Spinal cord (tissue), 10 donors: Measurements from ENCODE around the gene TRIM50. TPM values are rescaled to one million over a fixed set of nuclear protein-coding genes. Genes with fewer than 3 reads are reported as not detected.
"Not testable (repeated sequence)": the region's sequence is repeated elsewhere in the genome, so short reads cannot be mapped to it uniquely, and the experiment has no call there.

Experiments
- DNase-seq, 6 donors: peaks; one replicate each; pipeline versions ENCODE4 v3.0.0 to v3.0.0-alpha.2; 2013 to 2015; ENCODE audit warnings: low spot score in 6 of 6, low read depth in 4 of 6
- H3K27ac ChIP-seq: one replicate; pipeline ENCODE4 v1.5.1; 2013; ENCODE audit warnings: low read depth, low read length, control low read depth
- H3K27me3 ChIP-seq: one replicate; pipeline ENCODE4 v1.6.1; 2013; ENCODE audit warnings: low read length; ENCODE audit not compliant: control insufficient read depth, insufficient read depth
- H3K36me3 ChIP-seq: one replicate; pipeline ENCODE4 v1.6.1; 2013; ENCODE audit warnings: low read length; ENCODE audit not compliant: control insufficient read depth, insufficient read depth
- H3K4me1 ChIP-seq: one replicate; pipeline ENCODE4 v1.6.1; 2013; ENCODE audit warnings: low read length; ENCODE audit not compliant: control insufficient read depth, insufficient read depth
- H3K4me3 ChIP-seq: one replicate; pipeline ENCODE4 v1.5.1; 2013; ENCODE audit warnings: low read depth, low read length, control low read depth
- H3K9me3 ChIP-seq: one replicate; pipeline ENCODE4 v1.6.1; 2013; ENCODE audit warnings: low read length; ENCODE audit not compliant: control insufficient read depth, insufficient read depth
- WGBS: methylation state at CpG from one replicate; pipeline ENCODE4 v1.1.5; 2013; ENCODE audit warnings: missing lambda C conversion rate; ENCODE audit not compliant: insufficient coverage; 5-methylcytosine and 5-hydroxymethylcytosine counted together
- polyA plus RNA-seq, 2 donors: library from polyadenylated mRNA; unstranded; fragments of 120-200 nt; gene quantifications; one replicate each; pipeline ENCODE4 v1.2.1, GENCODE V29; 2013; ENCODE audit not compliant: insufficient read length in 2 of 2
- total RNA-seq, 2 donors: library from RNA; depleted of rRNA in 1 of 2; stranded (reverse); fragments of 120-200 nt in 1 of 2; fragments of >200 nt in 1 of 2; gene quantifications; one replicate each; pipeline versions ENCODE4 v1.2.3 to v1.2.4, GENCODE V29; 2013 to 2014
- donor health status: healthy.

The TRIM50 gene
- total and polyA plus RNA-seq, 4 donors: 0.16 to 0.92 (median 0.22) TPM; not detected in 1

DNA sequence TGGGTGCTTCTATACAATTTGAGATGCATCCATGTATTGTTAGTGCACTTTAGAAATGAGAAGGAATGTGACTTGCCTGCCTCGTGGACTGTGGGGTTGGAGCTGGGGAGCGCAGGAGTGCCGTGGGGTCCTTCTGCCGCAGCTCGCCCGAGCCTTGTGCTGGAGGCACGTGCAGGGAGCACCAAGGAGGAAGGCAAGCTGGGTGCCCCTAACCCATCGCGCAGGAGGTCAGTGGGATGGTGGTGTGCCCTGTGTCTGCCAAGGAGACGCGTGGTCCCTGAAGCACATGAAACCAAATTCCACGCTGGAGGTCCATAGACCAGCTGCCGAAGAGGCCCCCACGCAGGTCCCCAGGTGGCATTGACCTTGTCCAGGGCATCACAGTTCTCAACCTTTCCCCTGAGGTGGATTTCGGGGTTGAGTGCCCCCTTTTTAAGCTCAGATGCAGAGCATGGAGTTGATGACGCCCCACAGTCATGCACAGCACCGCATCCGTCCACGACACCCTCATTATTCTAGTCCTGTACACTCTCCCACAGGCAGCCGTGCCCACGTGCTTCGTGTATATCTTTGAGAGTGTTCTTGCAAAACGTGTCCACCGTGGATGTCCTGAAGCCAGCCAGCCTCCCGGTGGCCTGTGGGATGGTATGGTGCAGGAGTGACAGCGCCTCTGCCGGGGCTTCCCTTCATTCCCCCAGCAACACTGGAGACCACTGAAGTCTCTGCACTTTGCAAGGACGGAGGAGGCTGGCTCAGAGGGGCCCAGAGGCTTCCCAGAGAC, 35.5 kb upstream of the TRIM50 start:
- WGBS: 93% methylated on average over 19 of the region's 28 CpGs
- H3K4me1 ChIP-seq: peaks cover 28% of the 10 kb centered on the region
- DNase-seq: no peak
- H3K36me3 ChIP-seq: peaks cover 3% of the 10 kb centered on the region
- no peaks in the 10 kb centered on the region for H3K9me3 ChIP-seq
- no peak overlapping the region for H3K27ac ChIP-seq
- no peaks in the 10 kb centered on the region for H3K27me3 ChIP-seq
- H3K4me3 ChIP-seq: no peak overlapping the region

DNA sequence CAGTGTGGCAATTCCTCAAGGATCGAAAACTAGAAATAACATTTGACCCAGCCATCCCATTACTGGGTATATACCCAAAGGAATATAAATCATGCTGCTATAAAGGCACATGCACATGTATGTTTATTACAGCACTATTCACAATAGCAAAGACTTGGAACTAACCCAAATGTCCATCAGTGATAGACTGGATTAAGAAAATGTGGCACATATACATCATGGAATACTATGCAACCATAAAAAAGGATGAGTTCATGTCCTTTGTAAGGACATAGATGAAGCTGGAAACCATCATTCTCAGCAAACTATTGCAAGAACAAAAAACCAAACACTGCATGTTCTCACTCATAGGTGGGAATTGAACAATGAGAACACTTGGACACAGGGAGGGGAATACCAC, 32.7 kb upstream of the TRIM50 start:
- not testable (repeated sequence) for H3K9me3 ChIP-seq, H3K36me3 ChIP-seq, H3K27me3 ChIP-seq, DNase-seq, H3K4me3 ChIP-seq, H3K27ac ChIP-seq
- peaks cover 33% of the 10 kb centered on the region for H3K4me1 ChIP-seq
- WGBS: no CpG with 5 or more reads among the region's 1 CpG

DNA sequence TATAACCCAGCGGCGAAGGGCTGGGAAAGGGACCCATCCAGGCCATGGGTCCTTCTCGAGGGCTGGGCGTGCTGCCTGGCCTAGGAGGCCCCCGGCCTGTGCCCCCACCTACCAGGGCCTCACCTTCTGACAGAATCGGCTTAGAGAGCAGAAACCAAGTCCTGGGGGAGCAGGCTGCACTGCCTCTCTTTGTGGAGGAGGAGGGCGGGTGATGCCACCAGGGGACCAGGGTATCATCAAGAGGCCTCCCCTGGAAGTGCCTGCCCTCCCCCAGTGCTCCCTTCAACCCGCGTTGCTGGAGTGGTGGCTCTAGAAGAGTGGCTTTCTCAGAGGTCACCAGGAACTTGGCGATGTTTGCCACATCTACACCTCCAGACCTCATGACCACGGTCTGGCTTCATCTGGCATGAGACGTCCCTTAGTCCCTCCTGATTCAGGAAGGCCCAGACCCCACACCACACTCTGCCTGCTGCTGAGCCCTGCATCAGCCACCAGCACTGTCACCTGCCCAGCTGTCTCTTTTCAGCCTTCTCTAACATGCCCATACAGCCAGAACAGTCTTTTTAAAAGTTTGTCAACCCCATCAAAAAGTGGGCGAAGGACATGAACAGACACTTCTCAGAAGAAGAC, 32.0 kb upstream of the TRIM50 start:
- H3K36me3 ChIP-seq: peaks cover 3% of the 10 kb centered on the region
- H3K27me3 ChIP-seq: no peaks in the 10 kb centered on the region
- no peaks in the 10 kb centered on the region for H3K9me3 ChIP-seq
- peaks cover 33% of the 10 kb centered on the region for H3K4me1 ChIP-seq
- no peak for DNase-seq
- no peak overlapping the region for H3K4me3 ChIP-seq
- 95% methylated on average over 9 of the region's 13 CpGs for WGBS
- H3K27ac ChIP-seq: no peak overlapping the region

DNA sequence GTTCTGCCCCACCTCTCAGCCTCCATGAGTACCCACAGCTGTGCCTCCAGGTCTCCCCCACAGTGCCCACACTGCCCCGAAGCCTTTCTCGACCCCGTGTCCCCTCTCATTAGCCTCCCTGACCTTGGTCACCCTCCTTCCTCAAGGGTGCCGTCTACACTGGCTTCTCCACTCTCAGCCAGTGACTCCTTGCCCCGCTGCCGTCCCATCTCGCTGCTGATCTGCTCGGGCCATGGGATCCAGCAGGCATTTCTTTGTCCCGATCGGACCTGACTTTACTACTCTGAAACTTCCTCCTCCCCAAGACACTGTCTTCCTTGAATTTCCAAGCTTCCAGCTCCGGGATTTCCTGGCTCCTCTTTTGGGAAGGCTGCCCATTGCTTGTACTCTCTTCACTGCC, 31.4 kb upstream of the TRIM50 start:
- peaks cover 29% of the 10 kb centered on the region for H3K4me1 ChIP-seq
- H3K4me3 ChIP-seq: no peak overlapping the region
- DNase-seq: no peak
- WGBS: 85% methylated on average over 11 of the region's 11 CpGs
- peak overlapping the region; percentile 91 for H3K27ac ChIP-seq
- H3K27me3 ChIP-seq: no peaks in the 10 kb centered on the region
- H3K9me3 ChIP-seq: no peaks in the 10 kb centered on the region
- peaks cover 3% of the 10 kb centered on the region for H3K36me3 ChIP-seq

DNA sequence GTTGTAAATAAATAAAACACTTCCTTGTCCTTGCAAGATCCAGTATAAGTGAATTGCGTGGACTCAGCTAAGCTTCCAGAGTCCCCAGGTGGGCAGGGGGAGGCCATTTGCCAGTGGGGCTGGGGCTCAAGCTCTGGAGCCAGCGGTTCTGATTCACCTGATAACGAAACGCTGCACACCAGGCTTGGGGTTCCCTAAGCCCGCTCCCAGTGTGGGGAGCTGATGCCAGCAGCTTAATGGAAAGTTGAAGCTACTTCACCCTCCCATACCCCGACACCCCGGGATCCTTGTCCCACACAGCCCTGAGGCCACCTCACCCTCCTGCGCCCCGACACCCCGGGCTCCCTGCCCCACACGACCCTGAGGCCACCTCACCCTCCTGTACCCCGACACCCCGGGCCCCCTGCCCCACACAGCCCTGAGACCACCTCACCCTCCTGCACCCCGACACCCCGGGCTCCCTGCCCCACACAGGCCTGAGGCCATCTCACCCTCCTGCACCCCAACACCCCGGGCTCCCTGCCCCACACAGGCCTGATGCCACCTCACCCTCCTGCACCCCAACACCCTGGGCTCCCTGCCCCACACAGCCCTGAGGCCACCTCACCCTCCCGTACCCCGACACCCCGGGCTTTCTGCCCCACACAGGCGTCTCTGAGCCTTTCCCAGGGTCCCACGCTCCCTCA, 30.9 kb upstream of the TRIM50 start:
- 75% methylated on average over 21 of the region's 21 CpGs for WGBS
- Histone ChIP-seq H3K9me3 (no peaks in the 10 kb centered on the region), H3K36me3 (no peaks in the 10 kb centered on the region), H3K27me3 (no peaks in the 10 kb centered on the region), H3K27ac (peak overlapping the region; percentile 91), H3K4me3 (no peak overlapping the region), H3K4me1 (peaks cover 26% of the 10 kb centered on the region)
- no peak for DNase-seq

DNA sequence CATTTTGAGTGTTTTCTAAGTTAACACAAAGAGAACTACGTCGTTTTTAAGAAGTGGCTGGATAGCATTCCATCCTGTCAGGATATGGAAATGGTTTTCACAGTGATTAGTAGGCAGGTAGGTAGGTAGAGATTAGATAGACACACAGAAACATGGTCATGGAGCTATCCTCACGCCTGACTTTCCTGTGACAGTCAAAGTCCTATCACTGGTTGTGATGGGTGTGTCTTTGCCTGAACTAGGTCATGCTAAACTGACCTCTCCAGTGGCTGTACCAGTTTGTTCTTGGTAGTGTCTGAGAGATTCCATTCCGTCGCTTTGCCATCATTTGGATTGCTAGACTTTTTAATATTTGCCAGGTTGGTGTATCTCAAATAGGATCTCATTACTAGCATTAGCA, 28.3 kb upstream of the TRIM50 start:
- Histone ChIP-seq H3K4me1 (peaks cover 26% of the 10 kb centered on the region), H3K27ac (no peak overlapping the region), H3K4me3 (no peak overlapping the region), H3K36me3 (no peaks in the 10 kb centered on the region), H3K9me3 (no peaks in the 10 kb centered on the region), H3K27me3 (no peaks in the 10 kb centered on the region)
- DNase-seq: no peak
- 83% methylated on average over 2 of the region's 5 CpGs for WGBS

DNA sequence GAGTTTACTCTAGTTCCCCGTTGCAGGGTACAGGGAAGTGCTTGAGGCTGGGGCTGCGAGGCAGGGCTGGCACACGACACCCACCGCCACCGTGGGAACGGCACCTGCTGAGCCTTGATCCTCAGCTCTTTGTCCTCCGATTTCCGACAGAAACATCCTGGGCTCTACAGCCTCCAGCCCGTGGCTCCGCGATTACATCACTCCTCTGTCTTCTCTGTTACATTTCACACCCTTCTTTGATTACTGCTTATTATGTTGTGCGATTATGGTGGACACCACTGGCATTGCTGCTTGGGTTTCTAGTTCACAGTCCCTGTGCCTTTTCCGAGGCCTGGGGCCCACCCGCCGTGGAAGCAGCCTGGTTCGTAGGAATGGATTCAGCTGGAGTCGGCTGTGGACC, 26.9 kb upstream of the TRIM50 start:
- no peaks in the 10 kb centered on the region for H3K9me3 ChIP-seq
- H3K4me1 ChIP-seq: peaks cover 30% of the 10 kb centered on the region
- no peak overlapping the region for H3K4me3 ChIP-seq
- H3K27ac ChIP-seq: no peak overlapping the region
- WGBS: 53% methylated on average over 13 of the region's 17 CpGs
- H3K36me3 ChIP-seq: no peaks in the 10 kb centered on the region
- no peaks in the 10 kb centered on the region for H3K27me3 ChIP-seq
- DNase-seq: no peak

DNA sequence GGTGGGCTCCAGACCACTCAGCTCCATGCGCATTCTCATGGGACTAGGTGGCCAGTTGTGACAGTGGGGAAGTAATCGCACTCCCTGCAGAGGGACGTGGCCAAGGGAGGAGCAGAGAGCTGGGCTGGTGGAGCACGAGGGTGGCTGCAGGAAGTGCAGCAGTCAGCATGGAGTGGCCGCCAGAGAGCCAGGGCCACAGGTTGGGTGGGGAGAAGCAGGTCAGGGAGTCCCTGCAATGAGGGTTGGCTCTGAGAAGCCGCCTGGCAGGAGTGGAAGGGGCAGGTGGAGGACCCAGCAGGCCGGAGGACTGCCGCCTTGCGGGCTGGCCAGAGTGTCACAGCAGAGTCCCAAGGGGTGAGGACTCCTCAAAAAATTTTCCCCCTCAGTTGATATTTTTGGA, 26.3 kb upstream of the TRIM50 start:
- H3K36me3 ChIP-seq: no peaks in the 10 kb centered on the region
- H3K9me3 ChIP-seq: no peaks in the 10 kb centered on the region
- H3K4me1 ChIP-seq: peaks cover 28% of the 10 kb centered on the region
- no peak for DNase-seq
- WGBS: 89% methylated on average over 7 of the region's 9 CpGs
- no peaks in the 10 kb centered on the region for H3K27me3 ChIP-seq
- H3K4me3 ChIP-seq: no peak overlapping the region
- no peak overlapping the region for H3K27ac ChIP-seq

DNA sequence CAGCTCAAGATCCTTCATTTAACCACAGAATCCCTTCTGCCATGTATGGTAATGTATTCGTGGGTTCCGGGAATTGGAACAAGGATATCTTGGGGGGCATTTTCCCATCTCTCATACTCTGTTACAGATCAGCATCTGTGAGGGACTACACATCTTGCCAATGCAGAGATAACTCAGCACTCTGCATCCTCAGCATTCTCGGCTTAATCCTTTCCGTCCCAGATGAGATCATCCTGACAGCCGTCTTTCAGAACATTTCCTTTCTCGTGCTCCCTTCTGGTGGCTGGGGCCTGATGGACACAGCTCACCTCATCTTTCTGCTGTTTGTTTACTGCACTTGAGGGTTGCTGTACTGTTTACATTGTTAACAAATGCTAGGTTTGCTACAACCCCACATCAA, 25.4 kb upstream of the TRIM50 start:
- no peaks in the 10 kb centered on the region for H3K27me3 ChIP-seq
- no peaks in the 10 kb centered on the region for H3K9me3 ChIP-seq
- 72% methylated on average over 4 of the region's 6 CpGs for WGBS
- no peak for DNase-seq
- no peaks in the 10 kb centered on the region for H3K36me3 ChIP-seq
- no peak overlapping the region for H3K27ac ChIP-seq
- H3K4me3 ChIP-seq: no peak overlapping the region
- peaks cover 19% of the 10 kb centered on the region for H3K4me1 ChIP-seq
